Activated CD4-positive, CD25-positive, alpha-beta regulatory T cell treated with anti-CD3 and anti-CD28 coated beads, Interleukin-2, amount 50 U/mL, for 16 hours (primary cell): ENCODE results near the gene ATP4B.

Experiments
- DNase-seq: peaks from one replicate; pipeline ENCODE4 v3.0.0-alpha.2; 2020; ENCODE audit warnings: low read depth, low spot score

The ATP4B gene

GRCh38 chr13:113657851-113658741, at the start of gene ATP4B:
TSS of gene ATP4B (minus strand) at chr13:113658198. CDS start at chr13:113658144, 54 bp downstream.
- DNase-seq, result no peak

- no peak for DNase-seq
These were observed 14.1 kb upstream of the ATP4B start for GRCh38 chr13:113672002-113672651.

GRCh38 chr13:113671066-113672001, 13.3 kb upstream of the ATP4B start:
- no peak for DNase-seq

GRCh38 chr13:113670541-113670940, 12.5 kb upstream of the ATP4B start:
- no peak for DNase-seq

GRCh38 chr13:113669755-113670341, 11.8 kb upstream of the ATP4B start:
- no peak for DNase-seq

GRCh38 chr13:113669231-113669754, 11.3 kb upstream of the ATP4B start:
- no peak for DNase-seq

- DNase-seq, result no peak
These were observed 10.5 kb upstream of the ATP4B start for GRCh38 chr13:113668491-113668971.

- no peak for DNase-seq
These were observed 9.9 kb upstream of the ATP4B start for GRCh38 chr13:113667771-113668490.

- no peak for DNase-seq
These were observed 9.1 kb upstream of the ATP4B start, which contains the start of gene GRK1 for GRCh38 chr13:113666951-113667701. TSS of gene GRK1 (plus strand) at chr13:113667219. CDS start at chr13:113667387, 168 bp downstream.

GRCh38 chr13:113666329-113666670, 8.3 kb upstream of the ATP4B start:
- no peak for DNase-seq

GRCh38 chr13:113665597-113666328, 7.8 kb upstream of the ATP4B start:
- no peak for DNase-seq

GRCh38 chr13:113664751-113665596, 7.0 kb upstream of the ATP4B start:
- no peak for DNase-seq

- no peak for DNase-seq
These were observed 5.9 kb upstream of the ATP4B start for GRCh38 chr13:113663934-113664333.

- DNase-seq, result no peak
These were observed 3.5 kb upstream of the ATP4B start for GRCh38 chr13:113661509-113661908.

GRCh38 chr13:113660066-113660465, 2.1 kb upstream of the ATP4B start:
- no peak for DNase-seq

GRCh38 chr13:113659337-113659736, 1.3 kb upstream of the ATP4B start:
- no peak for DNase-seq

- no peak for DNase-seq
These were observed 838 bp upstream of the ATP4B start for GRCh38 chr13:113658836-113659235.
